Cardiac muscle cell (in vitro differentiated cells and primary cell): ENCODE data around the gene ARMC8. TPM values are rescaled to one million over a fixed set of nuclear protein-coding genes. Genes with fewer than 3 reads are reported as not detected.
"Not testable (repeated sequence)": the region's sequence is repeated elsewhere in the genome, so short reads cannot be mapped to it uniquely, and the experiment has no call there.

Experiments used
- DNase-seq, 2 donors: peaks; one replicate each; pipeline versions ENCODE4 v3.0.0 to v3.0.0-alpha.2; 2010 to 2017; ENCODE audit warnings: low read depth in 1 of 2, low spot score in 1 of 2
- H3K27ac ChIP-seq: fragments of 200-600 bp; sonication (generic); 2 replicates; pipeline ENCODE4 v1.5.1; 2016
- H3K27me3 ChIP-seq: fragments of 200-600 bp; sonication (generic); 2 replicates; pipeline ENCODE4 v1.6.0; 2016; ENCODE audit warnings: control low read depth
- H3K36me3 ChIP-seq: fragments of 200-600 bp; sonication (generic); 2 replicates; pipeline ENCODE4 v1.5.1; 2016; ENCODE audit warnings: control low read depth
- H3K4me1 ChIP-seq: fragments of 200-600 bp; sonication (generic); 2 replicates; pipeline ENCODE4 v1.8.1; 2017; ENCODE audit warnings: low read depth, mild to moderate bottlenecking, mixed run types
- H3K4me3 ChIP-seq: fragments of 200-600 bp; sonication (generic); 2 replicates; pipeline ENCODE4 v1.5.1; 2016; ENCODE audit warnings: mild to moderate bottlenecking
- H3K9me3 ChIP-seq: fragments of 200-600 bp; sonication (generic); 2 replicates; pipeline ENCODE4 v1.5.1; 2017; ENCODE audit warnings: low read depth, mild to moderate bottlenecking, control low read depth
- polyA plus RNA-seq: library from polyadenylated mRNA; unstranded; fragments of >200 nt; fragmentation: Nextera tagmentation; extraction: Ambion mirVana; gene quantifications from 2 replicates; pipeline ENCODE4 v1.2.1, GENCODE V29; 2016
- total RNA-seq: library from RNA; depleted of rRNA; stranded (reverse); fragments of >200 nt; gene quantifications from 2 replicates; pipeline ENCODE4 v1.2.3, GENCODE V29; 2016
- TF ChIP-seq, protein P1 (sequence below): IDR thresholded peaks from 2 replicates; pipeline ENCODE4 v1.5.1; 2012; ENCODE audit warnings: low read depth, mild to moderate bottlenecking, low read length

ARMC8 gene, protein sequence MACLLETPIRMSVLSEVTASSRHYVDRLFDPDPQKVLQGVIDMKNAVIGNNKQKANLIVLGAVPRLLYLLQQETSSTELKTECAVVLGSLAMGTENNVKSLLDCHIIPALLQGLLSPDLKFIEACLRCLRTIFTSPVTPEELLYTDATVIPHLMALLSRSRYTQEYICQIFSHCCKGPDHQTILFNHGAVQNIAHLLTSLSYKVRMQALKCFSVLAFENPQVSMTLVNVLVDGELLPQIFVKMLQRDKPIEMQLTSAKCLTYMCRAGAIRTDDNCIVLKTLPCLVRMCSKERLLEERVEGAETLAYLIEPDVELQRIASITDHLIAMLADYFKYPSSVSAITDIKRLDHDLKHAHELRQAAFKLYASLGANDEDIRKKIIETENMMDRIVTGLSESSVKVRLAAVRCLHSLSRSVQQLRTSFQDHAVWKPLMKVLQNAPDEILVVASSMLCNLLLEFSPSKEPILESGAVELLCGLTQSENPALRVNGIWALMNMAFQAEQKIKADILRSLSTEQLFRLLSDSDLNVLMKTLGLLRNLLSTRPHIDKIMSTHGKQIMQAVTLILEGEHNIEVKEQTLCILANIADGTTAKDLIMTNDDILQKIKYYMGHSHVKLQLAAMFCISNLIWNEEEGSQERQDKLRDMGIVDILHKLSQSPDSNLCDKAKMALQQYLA
- total RNA-seq (29.0 and 33.9 TPM in 2 replicates), polyA plus RNA-seq (34.5 and 56.4 TPM in 2 replicates)

DNA sequence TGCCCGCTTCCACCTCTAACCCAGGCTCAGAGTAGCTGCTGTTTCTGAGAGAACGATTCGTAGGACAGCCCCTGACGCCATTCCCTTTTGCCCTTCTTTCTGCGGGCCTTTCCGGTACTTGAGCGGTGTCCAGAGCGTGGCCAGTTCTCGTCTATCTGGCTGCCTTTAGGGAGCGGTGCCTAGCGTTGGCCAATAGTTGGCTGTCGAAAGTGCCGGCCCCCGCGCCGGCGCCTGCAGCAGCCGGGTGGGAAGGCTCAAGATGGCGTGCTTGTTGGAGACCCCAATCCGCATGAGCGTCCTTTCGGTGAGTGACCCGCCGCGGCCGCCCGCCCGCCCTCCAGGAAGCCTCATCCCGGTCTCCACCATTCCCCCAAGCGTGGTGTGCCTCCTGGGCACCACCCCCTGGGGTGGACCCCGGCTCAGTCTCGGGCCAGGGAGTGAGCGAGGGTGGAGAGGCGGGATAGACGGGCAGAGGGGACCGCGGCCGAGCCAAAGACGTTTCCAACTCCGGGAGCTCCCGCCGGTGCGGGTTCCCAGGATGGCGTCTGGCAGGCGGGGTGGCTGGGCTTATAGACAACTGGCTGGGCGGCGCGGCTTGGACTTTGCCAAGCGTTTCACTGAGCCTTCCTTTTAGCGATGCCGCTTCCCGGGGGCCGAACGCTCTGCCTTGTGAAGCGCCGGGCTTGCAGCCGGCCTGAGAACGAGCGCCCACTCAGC, at the start of gene ARMC8:
Gene ARMC8 (plus strand): TSS at position 6 of the 717 bp plus-strand sequence. CDS start 254 bp downstream, at position 260.
- H3K27me3 ChIP-seq: no peaks in the 10 kb centered on the region
- peaks cover 17% of the 10 kb centered on the region for H3K4me1 ChIP-seq
- DNase-seq: peak in 1 of 2 donors; percentile 76
- H3K9me3 ChIP-seq: no peaks in the 10 kb centered on the region
- H3K4me3 ChIP-seq: peak within 1 kb of the TSS; percentile 58
- H3K27ac ChIP-seq: peak within 1 kb of the TSS; percentile 99
- TF ChIP-seq, protein P1, sequence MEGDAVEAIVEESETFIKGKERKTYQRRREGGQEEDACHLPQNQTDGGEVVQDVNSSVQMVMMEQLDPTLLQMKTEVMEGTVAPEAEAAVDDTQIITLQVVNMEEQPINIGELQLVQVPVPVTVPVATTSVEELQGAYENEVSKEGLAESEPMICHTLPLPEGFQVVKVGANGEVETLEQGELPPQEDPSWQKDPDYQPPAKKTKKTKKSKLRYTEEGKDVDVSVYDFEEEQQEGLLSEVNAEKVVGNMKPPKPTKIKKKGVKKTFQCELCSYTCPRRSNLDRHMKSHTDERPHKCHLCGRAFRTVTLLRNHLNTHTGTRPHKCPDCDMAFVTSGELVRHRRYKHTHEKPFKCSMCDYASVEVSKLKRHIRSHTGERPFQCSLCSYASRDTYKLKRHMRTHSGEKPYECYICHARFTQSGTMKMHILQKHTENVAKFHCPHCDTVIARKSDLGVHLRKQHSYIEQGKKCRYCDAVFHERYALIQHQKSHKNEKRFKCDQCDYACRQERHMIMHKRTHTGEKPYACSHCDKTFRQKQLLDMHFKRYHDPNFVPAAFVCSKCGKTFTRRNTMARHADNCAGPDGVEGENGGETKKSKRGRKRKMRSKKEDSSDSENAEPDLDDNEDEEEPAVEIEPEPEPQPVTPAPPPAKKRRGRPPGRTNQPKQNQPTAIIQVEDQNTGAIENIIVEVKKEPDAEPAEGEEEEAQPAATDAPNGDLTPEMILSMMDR: no peak
- H3K36me3 ChIP-seq: no peaks in the 10 kb centered on the region

DNA sequence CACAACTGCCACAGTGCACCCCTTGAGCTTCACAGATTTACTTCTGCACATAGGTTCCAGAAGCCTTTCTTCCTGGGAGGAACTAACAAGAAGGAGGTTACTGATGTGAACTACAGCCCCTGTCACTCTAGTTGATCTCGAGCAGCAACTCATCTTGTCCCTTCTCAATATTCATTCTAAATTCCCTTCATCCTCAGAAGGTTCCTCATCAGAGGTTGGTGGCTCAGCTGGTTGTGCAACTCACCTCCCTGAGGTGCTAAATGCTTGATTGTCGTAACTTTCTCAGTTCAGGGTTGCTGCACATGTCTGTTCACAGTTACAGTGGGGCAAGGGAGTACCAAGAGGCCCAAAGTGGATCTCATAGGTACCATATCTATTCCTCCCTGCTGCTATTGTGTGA, 49.2 kb upstream of the ARMC8 start:
- no peaks in the 10 kb centered on the region for H3K27me3 ChIP-seq
- TF ChIP-seq, protein P1: no peak
- H3K36me3 ChIP-seq: no peaks in the 10 kb centered on the region
- H3K9me3 ChIP-seq: no peaks in the 10 kb centered on the region
- no peak overlapping the region for H3K4me3 ChIP-seq
- H3K4me1 ChIP-seq: peaks cover 7% of the 10 kb centered on the region
- no peak overlapping the region for H3K27ac ChIP-seq
- no peak for DNase-seq

DNA sequence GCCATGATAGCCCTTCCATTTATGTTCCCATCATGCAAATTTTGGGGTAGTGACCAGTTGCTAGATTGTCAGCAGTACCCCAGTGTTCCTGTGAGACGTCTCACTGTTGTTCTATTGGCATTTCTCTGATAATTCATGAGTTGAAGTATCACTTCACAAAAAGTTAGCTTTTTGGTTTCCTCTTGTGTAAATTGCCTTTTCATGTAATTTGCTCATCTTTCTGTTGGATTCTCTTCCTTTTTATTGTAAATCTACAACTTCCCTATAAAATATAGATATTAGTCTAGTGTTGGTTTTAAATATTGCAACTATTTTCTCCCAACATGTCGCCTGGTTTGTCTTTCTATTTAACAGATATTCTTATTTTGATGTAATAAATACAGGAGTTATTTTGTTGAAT, 47.4 kb upstream of the ARMC8 start:
- no peak overlapping the region for H3K4me3 ChIP-seq
- peaks cover 7% of the 10 kb centered on the region for H3K4me1 ChIP-seq
- no peaks in the 10 kb centered on the region for H3K9me3 ChIP-seq
- no peak overlapping the region for H3K27ac ChIP-seq
- no peak for DNase-seq
- no peaks in the 10 kb centered on the region for H3K27me3 ChIP-seq
- H3K36me3 ChIP-seq: no peaks in the 10 kb centered on the region
- TF ChIP-seq, protein P1: no peak

DNA sequence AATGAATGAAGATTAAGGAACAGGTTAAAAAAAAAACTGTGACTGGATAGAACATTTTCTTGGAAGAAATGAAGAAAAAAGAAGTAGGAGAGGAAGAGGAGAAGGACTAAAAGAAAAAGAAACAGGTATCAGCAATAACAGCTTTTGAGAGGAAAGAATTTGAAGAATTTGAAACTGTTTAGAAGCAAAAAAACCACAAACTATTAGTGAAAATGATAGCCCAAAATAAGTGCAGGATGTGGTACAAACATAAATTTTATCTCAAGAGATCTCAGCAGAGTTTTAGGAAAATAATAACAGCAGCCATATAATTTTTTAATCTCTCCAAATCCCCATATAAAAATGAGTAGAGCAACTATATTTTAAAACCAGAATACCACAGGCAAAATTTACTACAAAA, 46.2 kb upstream of the ARMC8 start:
- peaks cover 6% of the 10 kb centered on the region for H3K4me1 ChIP-seq
- no peak overlapping the region for H3K4me3 ChIP-seq
- H3K27me3 ChIP-seq: no peaks in the 10 kb centered on the region
- H3K9me3 ChIP-seq: no peaks in the 10 kb centered on the region
- no peak overlapping the region for H3K27ac ChIP-seq
- H3K36me3 ChIP-seq: no peaks in the 10 kb centered on the region
- DNase-seq: no peak
- TF ChIP-seq, protein P1: no peak

DNA sequence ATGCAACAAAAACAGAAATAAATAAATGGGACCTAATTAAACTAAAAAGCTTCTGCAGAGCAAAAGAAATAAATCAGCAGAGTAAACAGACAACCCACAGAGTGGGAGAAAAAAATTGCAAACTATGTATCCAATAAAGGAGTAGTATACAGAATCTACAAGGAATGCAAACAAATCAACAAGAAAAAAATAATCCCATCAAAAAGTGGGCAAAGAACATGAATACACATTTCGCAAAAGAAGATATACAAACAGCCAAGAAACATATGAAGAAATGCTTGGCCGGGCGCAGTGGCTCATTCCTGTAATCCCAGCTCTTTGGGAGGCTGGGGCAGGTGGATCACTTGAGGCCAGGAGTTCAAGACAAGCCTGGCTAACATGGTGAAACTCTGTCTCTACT, 44.9 kb upstream of the ARMC8 start:
- not testable (repeated sequence) for H3K4me3 ChIP-seq, DNase-seq, H3K9me3 ChIP-seq, H3K36me3 ChIP-seq, H3K4me1 ChIP-seq, H3K27ac ChIP-seq, H3K27me3 ChIP-seq

DNA sequence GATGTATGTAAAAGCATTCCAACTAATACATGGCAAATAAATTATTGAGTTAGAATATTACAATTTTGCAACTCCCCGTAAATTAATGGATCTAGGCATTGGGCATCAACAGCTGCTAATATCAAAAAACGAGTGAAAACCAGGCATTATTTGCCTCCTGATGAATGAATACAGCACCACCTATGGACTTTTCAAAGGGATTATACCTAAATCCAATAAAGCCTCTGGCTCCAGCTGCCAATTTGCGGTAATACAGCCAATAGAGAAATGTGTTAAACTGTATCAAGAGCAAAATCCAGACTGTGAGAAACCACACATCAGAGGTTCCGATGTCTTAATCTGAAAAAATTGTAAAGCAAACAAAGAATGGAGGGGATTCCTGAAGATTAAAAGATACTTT, 38.6 kb upstream of the ARMC8 start:
- no peak for DNase-seq
- TF ChIP-seq, protein P1: no peak
- H3K36me3 ChIP-seq: no peaks in the 10 kb centered on the region
- no peaks in the 10 kb centered on the region for H3K4me1 ChIP-seq
- H3K27me3 ChIP-seq: no peaks in the 10 kb centered on the region
- no peaks in the 10 kb centered on the region for H3K9me3 ChIP-seq
- no peak overlapping the region for H3K4me3 ChIP-seq
- no peak overlapping the region for H3K27ac ChIP-seq
